Measurements from ENCODE around the gene ERP44.
"Not testable (repeated sequence)": the region's sequence is repeated elsewhere in the genome, so short reads cannot be mapped to it uniquely, and the experiment has no call there.

The ERP44 gene

DNA sequence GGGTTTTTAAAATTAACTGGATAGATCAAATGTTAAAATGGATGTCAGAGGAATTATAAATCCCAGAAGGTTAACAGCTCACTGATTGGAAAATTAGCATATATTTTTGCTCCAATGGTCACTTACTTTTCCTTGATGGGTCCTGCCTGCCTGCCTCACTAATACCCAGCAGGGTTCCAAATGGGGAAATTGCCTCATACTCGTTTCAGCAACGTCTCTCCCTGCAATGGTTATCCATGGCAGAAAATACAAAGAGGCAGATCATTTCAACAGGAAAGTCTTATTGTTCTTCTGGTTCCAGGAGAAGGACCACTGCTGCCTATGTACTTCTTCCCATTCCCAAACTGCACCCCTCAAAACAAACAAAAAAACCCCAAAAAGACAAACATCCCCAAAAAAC, 71.3 kb downstream of the ERP44 start:
- FAIRE-seq: no peak
- no peak for TF ChIP-seq POLR2A (IDR thresholded peaks at IDR 0.05; ENCODE audit: low read depth, low read length)
- no peak for DNase-seq (ENCODE audit: insufficient read length, low spot score)

DNA sequence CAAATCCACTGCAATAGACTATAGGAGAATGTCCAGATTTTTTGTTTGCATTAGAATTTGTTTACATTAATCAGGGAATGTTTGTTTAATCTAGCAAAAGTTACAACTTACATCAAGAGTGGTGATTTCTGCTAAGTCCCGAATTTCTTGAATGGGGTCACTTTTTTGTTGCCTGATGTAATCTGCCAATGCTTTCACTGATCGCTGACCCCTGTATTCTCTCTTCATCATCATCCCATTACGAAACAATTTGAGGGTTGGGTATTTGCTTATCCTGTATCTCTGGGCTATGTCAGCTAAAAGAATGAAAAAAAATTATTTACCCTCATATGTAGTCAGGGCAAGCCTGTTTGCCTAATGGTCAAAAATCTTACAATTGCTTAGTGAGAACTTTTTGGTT, 76.9 kb downstream of the ERP44 start:
- DNase-seq (ENCODE audit: insufficient read length, low spot score) (no peak), FAIRE-seq (peak; percentile 77)
- no peak for TF ChIP-seq POLR2A (IDR thresholded peaks at IDR 0.05; ENCODE audit: low read depth, low read length)

DNA sequence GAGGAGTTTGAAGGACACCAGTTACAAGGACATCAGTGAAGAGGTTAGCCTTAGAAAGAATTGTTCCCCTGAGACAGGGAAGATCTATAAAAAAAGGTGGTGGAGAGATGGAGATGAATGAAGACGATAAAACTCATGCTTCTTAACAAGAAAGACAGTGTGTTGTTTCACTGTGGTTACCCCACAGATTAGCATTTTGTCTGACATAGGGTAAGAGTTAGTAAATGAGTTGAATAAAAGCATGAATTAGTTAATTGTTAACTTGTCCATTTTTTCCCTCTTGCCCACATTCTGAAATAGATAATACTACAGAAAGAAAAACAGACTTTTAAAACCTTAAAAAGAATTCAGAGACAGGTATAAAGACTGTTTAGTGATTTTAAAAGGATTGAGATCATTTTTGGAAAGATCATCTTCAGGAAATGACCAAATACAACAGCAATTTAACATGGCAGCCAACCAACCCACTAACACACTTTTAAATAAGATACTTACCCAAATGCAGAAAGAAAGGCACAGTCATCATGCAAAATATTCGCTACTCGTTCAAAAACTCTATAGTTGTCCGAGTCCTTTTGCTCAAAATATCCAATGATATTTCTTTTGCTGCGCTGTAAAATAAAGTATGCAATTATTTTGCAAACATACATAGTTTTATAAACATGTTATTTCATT, 78.5 kb downstream of the ERP44 start:
- TF ChIP-seq POLR2A (IDR thresholded peaks at IDR 0.05; ENCODE audit: low read depth, low read length): no peak
- DNase-seq (ENCODE audit: insufficient read length, low spot score): no peak
- peak; percentile 92 for FAIRE-seq

DNA sequence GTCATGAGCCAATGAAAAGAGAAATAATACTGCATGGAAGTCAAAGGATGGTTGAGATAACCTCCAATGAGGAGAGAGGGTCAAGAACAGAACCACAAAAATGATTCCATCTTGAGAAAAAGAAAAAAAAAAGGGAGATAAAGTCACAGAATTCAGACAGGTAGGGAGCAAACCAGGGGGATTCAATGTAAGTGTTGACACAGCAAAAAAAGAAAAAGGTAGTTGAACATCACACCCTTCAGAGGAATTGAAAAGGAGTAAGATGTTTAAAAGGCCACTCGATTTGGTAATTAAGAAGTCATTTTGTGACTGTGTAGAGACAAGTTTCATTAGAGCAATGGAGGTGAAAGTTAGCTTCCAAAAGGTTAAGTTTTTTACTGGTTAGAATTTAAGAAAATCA, 79.3 kb downstream of the ERP44 start:
- no peak for TF ChIP-seq POLR2A (IDR thresholded peaks at IDR 0.05; ENCODE audit: low read depth, low read length)
- peak; percentile 87 for FAIRE-seq
- DNase-seq (ENCODE audit: insufficient read length, low spot score): no peak

DNA sequence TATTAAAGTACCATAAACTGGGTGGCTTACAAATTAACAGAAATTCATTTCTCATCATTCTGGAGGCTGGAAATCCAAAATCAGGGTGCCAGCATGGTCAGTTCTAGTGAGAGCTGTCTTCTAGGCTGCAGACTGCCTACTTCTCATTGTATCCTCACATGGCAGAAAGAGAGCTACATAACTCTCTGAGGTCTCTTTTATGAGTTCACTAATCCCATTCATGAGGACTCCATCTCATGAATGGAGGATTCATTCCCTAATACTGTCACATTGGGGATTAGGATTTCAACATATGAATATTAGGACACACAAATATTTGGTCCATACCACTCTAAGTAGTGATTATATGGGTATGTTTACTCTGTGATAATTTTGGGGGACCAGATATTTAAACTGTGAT, 84.0 kb downstream of the ERP44 start:
- DNase-seq (ENCODE audit: insufficient read length, low spot score) (no peak), FAIRE-seq (peak; percentile 78)
- no peak for TF ChIP-seq POLR2A (IDR thresholded peaks at IDR 0.05; ENCODE audit: low read depth, low read length)

DNA sequence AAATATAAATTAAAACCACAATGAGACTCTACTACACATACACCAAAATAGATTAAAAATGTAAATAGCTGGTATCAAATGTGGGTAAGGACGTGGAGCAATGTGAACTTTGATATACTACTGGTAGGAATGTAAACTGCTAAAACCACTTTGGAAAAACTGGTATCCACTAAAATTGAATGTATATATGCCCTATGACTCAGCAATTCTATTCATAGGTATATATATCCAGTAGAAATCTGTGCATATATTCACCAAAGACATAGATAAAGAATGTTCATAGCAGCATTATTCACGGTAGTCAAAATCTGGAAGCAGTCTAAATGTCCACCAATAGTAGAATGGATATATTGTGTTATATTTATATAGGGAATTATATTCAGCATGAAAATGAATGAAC, 85.2 kb downstream of the ERP44 start:
- no peak for TF ChIP-seq POLR2A (IDR thresholded peaks at IDR 0.05; ENCODE audit: low read depth, low read length)
- FAIRE-seq (peak; percentile 36), DNase-seq (ENCODE audit: insufficient read length, low spot score) (no peak)

DNA sequence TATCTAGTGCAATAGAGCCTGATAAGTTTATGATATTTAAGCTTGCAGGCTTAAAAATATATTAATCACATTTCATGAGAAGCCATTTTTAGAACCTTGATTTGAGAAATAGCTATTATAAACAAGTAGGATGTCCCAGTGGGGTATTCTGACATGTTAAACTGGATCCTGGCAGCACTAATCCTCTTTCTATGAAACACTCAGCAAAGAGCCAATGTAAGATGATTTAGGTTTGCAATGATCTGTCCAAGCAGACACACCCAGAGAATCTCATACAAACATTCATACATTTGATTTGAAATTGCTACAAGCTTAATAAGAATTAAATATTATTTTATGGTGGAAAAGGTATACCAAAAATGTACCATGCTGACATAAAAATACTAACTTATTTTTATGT, 86.5 kb downstream of the ERP44 start:
- no peak for FAIRE-seq
- no peak for TF ChIP-seq POLR2A (IDR thresholded peaks at IDR 0.05; ENCODE audit: low read depth, low read length)

DNA sequence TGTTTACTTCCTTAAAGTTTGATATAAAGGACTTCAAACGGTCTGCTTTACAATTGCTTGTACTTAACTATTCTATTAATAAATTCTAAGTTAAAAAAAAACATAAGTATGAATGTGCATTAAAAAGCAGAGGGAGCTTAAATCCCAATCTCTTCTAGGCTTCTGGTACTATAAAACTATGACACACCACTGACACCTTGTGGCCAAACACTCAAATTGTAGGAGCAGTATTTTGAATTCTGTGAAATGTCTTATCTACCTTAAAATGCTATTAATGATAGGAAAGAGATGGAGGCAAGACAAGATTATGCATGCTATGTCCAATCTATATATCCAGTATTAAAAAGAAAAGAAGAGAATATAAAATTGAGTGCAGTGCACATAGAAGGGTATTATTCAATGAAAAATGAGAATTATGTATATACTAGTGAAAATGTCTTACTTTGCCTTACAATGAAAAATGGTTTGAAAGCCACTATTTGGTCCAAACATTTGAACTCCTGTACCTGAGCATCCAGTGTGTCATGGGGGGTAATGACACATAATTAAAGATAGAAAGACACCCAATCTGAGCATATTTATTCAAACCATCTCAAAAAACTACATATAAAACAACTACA, 87.6 kb downstream of the ERP44 start:
- FAIRE-seq: peak; percentile 72
- TF ChIP-seq POLR2A (IDR thresholded peaks at IDR 0.05; ENCODE audit: low read depth, low read length): no peak
- DNase-seq (ENCODE audit: insufficient read length, low spot score): peak; percentile 15

More for the DNA sequence above, 86.5 kb downstream of the ERP44 start:
- DNase-seq (ENCODE audit: insufficient read length, low spot score): no peak

DNA sequence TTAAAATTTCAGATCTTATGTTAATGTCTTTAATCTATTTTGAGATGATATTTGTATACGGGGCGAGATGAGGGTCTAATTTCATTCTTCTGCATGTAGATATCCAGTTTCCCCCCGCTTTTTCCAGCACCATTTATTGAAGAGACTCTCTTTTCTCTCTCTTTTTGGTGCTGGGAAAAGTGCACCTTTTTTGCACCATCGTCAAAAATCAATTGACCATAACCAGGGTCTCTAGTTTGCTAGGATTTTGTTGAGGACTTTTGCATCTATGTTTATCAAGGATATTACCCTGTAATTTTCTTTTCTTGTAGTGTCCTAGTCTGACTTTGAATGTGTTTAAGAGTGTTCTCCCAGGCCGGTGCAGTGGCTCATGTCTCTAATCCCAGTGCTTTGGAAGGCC, 99.0 kb downstream of the ERP44 start:
- DNase-seq (ENCODE audit: insufficient read length, low spot score) (no peak), FAIRE-seq (no peak)
- TF ChIP-seq POLR2A (IDR thresholded peaks at IDR 0.05; ENCODE audit: low read depth, low read length): no peak

DNA sequence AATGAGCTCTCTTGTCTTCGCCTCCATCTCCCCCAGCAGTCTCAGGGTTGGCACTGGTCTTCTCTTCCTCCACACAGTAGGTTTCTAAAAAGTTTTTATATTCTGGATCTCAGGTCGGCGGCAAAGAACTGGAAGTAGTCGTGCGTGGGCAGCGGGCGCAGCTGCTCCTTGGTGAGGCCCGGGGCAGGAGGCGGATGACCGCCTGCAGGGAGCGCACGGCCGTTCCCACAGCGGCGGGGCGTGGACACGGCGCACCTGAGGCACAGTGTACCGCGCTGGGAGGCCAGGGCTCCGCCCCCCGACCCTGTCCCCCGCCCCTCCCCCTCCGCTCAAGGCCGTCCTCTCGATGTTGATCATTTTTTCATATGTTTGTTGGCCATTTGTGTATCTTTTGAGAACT, 99.9 kb downstream of the ERP44 start:
- no peak for TF ChIP-seq POLR2A (IDR thresholded peaks at IDR 0.05; ENCODE audit: low read depth, low read length)
- no peak for FAIRE-seq
- no peak for DNase-seq (ENCODE audit: insufficient read length, low spot score)

DNA sequence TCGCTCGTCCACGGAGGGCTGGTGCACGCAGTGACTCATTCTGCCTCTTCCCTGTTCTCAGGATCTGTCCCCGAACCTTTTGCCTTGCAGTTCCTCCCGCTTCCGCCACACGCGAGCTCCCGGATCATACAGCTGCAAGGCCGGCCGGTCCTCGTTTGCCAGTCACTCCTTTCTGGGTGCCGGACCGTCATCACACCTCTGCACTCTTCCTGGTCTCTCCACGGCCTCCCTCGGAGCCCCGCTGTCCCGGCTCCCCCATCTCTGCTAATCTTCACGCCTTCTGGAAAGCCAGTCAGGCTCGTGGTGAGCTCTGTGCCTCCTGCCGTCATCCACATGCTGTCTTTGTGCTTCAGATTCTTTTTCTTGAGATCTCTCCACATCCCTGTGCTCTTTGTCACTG, 100.5 kb downstream of the ERP44 start:
- no peak for TF ChIP-seq POLR2A (IDR thresholded peaks at IDR 0.05; ENCODE audit: low read depth, low read length)
- FAIRE-seq (no peak), DNase-seq (ENCODE audit: insufficient read length, low spot score) (no peak)

DNA sequence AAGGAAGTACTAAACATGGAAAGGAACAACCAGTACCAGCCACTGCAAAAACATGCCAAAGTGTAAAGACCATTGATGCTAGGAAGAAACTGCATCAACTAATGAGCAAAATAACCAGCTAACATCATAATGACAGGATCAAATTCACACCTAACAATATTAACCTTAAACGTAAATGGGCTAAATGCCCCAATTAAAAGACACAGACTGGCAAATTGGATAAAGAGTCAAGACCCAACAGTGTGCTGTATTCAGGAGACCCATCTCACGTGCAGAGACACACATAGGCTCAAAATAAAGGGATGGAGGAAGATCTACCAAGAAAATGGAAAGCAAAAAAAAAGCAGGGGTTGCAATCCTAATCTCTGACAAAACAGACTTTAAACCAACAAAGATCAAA, 108.3 kb downstream of the ERP44 start:
- DNase-seq (ENCODE audit: insufficient read length, low spot score); FAIRE-seq: not testable (repeated sequence)

DNA sequence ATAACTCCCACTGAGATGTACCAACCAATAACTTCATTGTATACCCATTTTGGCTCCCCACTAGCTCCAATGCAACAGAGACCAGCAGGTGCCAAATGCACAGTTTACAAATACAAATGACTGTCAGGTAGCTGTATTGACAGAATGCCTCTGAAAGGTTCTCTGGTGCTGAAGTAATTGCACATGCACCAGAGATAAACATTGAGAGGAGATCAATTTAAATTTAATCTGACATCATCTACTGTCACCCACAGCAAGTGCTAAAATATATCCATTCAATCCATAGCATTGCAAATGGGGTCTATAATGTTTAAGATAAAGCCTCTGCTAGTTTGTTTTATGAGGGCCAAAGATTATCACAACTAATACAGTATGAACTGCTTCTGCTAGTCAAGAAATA, 112.2 kb downstream of the ERP44 start:
- FAIRE-seq (peak; percentile 62), DNase-seq (ENCODE audit: insufficient read length, low spot score) (no peak)
- no peak for TF ChIP-seq POLR2A (IDR thresholded peaks at IDR 0.05; ENCODE audit: low read depth, low read length)

DNA sequence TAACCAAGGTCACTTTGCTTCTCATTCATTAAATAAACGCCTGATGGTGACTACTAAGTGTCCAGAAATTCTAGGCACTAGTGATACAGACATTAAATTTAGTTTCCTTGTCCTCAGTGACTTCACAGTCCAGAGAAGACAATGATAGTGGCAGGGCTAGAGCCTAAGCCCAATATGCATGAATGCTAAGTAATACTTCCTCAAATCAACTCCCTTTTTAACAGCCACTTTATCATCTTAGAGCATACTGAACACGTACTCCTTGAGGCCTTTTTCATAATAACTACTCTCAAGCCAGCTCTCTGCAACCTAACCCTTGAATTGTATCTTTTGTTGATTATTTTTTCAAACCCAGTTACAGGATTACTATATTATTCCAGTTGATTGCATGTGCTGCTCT, 118.2 kb downstream of the ERP44 start:
- TF ChIP-seq POLR2A (IDR thresholded peaks at IDR 0.05; ENCODE audit: low read depth, low read length): no peak
- DNase-seq (ENCODE audit: insufficient read length, low spot score): no peak
- peak; percentile 71 for FAIRE-seq

DNA sequence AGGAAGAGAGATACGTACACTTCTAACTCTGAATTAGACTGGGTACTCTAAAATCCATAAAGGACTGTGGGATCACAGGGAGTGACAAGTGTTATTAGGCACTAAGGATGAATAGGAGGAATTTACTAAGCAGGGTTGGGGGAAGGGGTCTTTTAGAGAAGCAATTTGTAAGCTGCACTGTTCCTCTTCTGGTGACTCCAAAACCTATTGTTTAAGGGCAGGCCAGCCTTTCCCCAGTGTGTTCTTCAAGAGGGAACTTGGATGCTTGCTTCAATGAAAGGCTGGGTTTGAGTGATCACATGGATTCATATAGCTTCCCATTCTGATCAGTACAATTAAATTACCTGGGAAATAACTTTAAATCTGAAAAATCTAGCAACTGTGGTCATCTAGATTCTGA, 120.6 kb downstream of the ERP44 start:
- TF ChIP-seq POLR2A (IDR thresholded peaks at IDR 0.05; ENCODE audit: low read depth, low read length): no peak
- FAIRE-seq (peak; percentile 48), DNase-seq (ENCODE audit: insufficient read length, low spot score) (no peak)

All from H54 (cell line).